AG09319 (cell line): Measurements from ENCODE around the gene RBL1.

ENCODE experiments used
- DNase-seq: peaks from one replicate; pipeline ENCODE4 v3.0.0-alpha.2; 2010; ENCODE audit warnings: low read depth; ENCODE audit errors: extremely low read depth
- CTCF ChIP-seq: IDR thresholded peaks from 2 replicates; pipeline ENCODE4 v1.5.1; 2011; ENCODE audit warnings: low read depth, mild to moderate bottlenecking, inconsistent platforms, low read length, moderate library complexity

The RBL1 gene

GRCh38 chr20:37095599-37096414 lies at the start of gene RBL1:
Gene RBL1, minus strand, starts transcription at chr20:37095997. Its CDS starts 69 bp downstream, at chr20:37095928.
- peak; percentile 52 for TF ChIP-seq CTCF
- peak; percentile 57 for DNase-seq

- DNase-seq: no peak
- TF ChIP-seq CTCF: no peak
These were observed 49.1 kb upstream of the RBL1 start for GRCh38 chr20:37144856-37145404.

GRCh38 chr20:37142708-37143107 lies 46.9 kb upstream of the RBL1 start:
- no peak for DNase-seq
- no peak for TF ChIP-seq CTCF

- DNase-seq: no peak
- no peak for TF ChIP-seq CTCF
These were observed 41.8 kb upstream of the RBL1 start for GRCh38 chr20:37137547-37137946.

- no peak for TF ChIP-seq CTCF
- DNase-seq: no peak
These were observed 38.2 kb upstream of the RBL1 start for GRCh38 chr20:37133952-37134351.

GRCh38 chr20:37131486-37131885 lies 35.7 kb upstream of the RBL1 start:
- DNase-seq: no peak

More at GRCh38 chr20:37131486-37131885, 35.7 kb upstream of the RBL1 start:
- no peak for TF ChIP-seq CTCF
